Fibroblast of peridontal ligament (primary cell): ENCODE results near the gene APOC1.
"Not testable (repeated sequence)": the region's sequence is repeated elsewhere in the genome, so short reads cannot be mapped to it uniquely, and the experiment has no call there.

Experiments used
- DNase-seq: peaks from one replicate; pipeline ENCODE4 v3.0.0-alpha.2; 2010; ENCODE audit errors: extremely low read depth

Gene APOC1

DNA sequence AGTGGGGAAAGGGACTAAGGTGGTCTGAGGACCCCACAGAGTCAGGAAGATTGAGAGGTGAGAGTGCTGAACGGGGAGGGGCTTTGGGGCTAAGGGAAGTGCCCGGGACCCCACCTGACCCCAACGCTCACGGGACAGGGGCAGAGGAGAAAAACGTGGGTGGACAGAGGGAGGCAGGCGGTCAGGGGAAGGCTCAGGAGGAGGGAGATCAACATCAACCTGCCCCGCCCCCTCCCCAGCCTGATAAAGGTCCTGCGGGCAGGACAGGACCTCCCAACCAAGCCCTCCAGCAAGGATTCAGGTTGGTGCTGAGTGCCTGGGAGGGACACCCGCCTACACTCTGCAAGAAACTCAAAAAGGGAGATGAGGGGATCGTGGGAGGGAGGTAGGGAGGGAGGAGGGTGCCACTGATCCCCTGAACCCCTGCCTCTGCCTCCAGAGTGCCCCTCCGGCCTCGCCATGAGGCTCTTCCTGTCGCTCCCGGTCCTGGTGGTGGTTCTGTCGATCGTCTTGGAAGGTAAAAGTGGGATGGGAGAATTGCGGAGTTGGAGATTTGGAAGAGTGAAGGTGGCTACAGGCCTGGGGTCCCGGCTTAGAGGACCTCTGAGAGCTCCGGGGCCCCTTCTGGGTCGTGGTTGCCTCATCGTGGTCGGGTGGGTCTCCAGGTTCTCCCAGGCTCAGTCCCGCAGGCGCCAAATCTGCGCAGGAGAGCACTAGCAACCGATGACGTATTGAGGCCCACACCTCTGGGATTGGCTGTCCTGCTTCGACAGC is at the start of gene APOC1:
TSS of gene APOC1 (plus strand) at position 176 of the 774 bp plus-strand sequence. CDS start at position 460, 284 bp downstream.
- DNase-seq, result peak; percentile 77

DNA sequence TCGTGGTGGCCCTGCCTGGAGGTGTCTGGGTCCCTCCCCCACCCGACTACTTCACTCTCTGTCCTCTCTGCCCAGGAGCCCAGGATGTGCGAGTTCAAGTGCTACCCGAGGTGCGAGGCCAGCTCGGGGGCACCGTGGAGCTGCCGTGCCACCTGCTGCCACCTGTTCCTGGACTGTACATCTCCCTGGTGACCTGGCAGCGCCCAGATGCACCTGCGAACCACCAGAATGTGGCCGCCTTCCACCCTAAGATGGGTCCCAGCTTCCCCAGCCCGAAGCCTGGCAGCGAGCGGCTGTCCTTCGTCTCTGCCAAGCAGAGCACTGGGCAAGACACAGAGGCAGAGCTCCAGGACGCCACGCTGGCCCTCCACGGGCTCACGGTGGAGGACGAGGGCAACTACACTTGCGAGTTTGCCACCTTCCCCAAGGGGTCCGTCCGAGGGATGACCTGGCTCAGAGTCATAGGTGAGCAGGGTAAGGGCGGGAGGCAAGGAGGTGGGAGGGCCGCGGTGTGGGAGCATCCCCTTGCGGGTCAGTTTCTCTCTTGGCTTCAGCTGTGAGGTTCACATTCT is 49.1 kb upstream of the APOC1 start:
- no peak for DNase-seq

DNA sequence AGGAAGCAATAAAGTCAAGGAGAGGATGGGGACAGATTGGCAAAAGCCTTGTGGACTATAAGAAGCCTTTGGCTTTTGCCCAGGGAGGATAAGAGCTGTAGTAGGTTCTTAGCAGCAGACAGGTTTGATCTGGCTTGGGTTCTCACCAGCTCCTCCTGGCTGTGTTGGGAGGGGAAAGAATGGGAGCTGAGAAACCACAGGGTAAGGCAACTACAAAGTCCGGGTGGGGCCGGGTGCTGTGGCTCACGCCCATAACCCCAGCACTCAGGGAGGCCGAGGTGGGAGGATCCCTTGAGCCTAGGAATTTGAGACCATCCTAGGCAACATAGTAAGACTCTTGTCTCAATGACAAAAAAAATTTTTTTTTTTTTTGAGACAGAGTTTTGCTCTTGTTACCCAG is 47.7 kb upstream of the APOC1 start:
- DNase-seq, result no peak

DNA sequence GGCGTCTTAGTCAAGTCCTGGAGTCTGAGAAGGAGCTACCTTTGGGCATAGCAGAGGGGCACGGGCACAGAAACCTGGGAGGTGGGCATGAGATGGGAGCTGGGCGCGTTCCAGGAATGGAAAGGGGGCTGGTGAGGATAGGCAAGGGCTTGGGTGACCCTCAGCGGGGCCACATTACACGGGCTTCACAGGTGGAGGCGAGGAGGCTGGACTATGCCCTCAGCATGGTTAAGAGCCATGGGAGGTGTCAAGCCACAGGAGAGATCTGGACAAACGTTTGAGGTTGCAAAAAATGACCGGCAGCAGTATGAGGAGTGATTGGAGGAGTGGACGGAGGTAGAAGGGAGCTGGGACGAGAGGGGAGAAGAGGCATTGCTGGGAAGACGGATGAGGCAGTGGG is 46.8 kb upstream of the APOC1 start:
- no peak for DNase-seq

DNA sequence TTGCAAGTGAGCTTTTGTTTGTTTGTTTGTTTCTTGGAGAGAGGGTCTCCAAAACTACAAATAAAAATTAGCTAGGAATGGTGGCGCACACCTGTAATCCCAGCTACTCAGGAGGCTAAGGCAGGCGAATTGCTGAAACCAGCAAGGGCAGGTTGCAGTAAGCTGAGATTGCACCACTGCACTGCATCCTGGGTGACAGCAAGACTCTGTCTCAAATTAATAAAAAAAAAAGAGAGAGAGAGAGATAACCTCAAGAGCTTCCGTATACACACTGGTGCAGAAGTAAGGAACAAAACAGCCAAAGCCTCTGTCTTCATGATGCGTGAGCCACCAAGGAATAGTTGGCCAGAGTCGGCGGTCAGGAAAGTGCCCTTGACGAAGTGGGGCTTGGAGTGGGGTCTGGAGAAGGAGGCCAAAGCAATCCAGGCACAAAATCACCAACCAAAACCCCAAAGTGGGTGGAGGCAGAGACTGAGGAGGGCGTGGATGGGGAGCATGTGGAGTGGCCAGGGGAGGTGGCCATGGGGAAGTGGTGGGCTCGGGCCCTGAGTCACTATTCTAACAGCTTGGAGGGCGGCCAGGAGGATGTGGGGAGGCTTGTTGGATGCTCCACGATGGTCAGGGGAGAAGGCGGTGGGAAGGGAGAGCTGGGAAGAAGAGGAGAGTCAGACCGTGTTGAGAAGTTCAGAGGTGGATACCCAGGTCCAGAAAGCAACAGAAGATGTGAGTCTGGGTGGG is 44.5 kb upstream of the APOC1 start:
- DNase-seq, result peak; percentile 65

DNA sequence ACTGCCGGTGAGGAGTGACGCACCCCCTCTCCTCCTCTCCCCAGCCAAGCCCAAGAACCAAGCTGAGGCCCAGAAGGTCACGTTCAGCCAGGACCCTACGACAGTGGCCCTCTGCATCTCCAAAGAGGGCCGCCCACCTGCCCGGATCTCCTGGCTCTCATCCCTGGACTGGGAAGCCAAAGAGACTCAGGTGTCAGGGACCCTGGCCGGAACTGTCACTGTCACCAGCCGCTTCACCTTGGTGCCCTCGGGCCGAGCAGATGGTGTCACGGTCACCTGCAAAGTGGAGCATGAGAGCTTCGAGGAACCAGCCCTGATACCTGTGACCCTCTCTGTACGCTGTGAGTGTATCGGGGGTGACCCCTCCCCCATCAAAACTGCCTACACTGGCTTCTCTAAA is 42.6 kb upstream of the APOC1 start:
- no peak for DNase-seq

DNA sequence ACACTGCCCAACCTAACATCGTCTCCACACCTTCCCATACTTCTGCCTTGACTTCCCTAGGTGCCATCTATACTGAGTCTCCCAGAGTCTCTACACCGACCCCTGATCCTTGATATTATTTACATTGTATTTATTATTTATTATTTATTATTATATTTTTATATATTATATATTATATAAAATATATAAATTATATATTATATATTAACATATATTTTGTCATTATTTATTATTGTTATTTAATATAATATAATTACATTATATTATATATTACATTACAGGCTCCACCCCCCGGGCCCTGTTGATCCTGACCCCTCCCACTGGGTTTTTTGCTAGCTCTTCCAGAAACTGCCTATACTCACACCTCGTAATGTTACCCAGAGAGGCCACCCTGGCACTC is 41.7 kb upstream of the APOC1 start:
- DNase-seq, result no peak

DNA sequence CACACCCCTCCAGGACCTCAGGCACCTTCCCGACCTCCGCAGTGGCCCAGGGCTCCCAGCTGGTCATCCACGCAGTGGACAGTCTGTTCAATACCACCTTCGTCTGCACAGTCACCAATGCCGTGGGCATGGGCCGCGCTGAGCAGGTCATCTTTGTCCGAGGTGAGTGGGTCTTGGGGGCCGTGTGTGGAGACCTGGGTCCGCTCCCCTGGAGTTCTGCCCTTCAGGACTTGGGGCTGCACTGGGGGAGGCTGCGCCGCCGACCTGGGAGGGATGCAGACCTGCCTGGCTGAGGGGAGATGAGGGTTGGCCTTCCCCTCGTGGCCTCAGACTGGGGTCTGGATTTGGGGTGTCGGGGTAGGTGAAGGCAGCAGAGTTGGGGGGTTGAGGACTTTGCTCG is 40.1 kb upstream of the APOC1 start:
- DNase-seq, result no peak

DNA sequence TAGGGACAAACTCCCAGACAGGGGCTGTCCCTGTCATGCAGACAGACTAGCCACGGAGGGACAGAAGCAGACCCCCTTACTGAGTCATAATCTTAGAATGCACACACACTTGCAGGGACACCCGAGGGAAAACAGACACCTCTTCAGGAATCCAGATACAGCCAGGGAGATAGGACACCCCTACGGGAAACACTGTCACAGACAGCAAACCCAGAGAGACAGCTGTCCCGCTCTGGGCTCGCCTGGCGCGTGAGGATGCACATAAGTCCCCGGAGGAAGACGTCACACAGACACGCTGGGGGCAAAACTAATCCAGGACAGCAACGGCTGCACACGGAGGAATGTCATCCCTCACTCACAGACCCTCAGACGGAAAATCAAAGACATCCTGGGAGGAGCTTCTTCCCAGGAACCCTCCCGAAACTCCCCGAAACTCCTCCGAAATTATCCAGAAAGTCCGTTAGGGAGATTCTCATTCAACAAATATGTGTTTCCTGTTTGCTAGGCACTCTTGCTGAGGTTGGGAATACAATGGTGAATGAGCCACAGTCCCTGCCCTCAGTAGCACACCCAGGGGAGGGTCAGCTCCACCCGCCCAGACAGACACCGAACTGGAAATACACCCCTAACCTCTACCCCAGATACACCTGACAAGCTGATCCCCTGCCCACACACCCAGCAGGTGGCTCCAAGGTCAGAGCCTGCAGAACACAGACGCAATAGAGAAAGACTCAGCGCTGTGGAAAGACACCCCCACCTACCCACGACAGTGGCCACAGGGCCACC is 38.5 kb upstream of the APOC1 start:
- no peak for DNase-seq

DNA sequence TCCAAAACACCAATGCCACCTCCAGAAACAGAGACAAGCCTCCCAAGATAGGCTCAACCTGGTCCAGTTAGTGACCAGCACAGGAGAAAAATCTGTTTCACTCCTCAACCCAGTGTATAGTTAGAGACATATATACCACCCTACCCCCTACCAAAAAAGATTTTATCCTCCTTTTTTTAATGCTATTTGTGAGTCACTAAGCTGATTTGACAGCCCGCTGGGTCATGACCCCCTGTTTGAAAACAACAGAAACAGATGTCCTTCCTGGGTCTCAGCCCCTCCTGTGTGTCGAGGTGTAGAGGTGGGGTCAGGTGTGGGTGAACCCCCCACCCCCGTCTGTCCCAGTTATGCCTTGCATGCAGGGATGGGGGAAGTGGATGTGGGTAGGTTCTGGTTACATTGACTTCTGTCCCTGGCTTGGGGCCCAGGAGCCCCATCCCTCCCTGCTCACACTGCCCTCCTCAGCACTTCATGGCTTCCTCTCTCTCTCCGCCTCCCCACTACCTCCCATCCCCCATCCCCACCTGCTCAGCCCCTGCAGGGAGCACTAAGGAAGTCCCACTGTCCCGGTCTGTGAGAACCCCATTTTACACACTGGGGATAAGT is 37.4 kb upstream of the APOC1 start:
- DNase-seq, result no peak

DNA sequence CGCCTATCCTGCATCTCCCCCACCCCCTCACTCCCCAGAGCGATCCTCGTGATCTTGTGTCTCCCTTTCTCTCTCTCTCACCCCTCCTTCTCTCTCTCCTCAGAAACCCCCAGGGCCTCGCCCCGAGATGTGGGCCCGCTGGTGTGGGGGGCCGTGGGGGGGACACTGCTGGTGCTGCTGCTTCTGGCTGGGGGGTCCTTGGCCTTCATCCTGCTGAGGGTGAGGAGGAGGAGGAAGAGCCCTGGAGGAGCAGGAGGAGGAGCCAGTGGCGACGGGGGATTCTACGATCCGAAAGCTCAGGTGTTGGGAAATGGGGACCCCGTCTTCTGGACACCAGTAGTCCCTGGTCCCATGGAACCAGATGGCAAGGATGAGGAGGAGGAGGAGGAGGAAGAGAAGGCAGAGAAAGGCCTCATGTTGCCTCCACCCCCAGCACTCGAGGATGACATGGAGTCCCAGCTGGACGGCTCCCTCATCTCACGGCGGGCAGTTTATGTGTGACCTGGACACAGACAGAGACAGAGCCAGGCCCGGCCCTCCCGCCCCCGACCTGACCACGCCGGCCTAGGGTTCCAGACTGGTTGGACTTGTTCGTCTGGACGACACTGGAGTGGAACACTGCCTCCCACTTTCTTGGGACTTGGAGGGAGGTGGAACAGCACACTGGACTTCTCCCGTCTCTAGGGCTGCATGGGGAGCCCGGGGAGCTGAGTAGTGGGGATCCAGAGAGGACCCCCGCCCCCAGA is 36.1 kb upstream of the APOC1 start:
- no peak for DNase-seq

DNA sequence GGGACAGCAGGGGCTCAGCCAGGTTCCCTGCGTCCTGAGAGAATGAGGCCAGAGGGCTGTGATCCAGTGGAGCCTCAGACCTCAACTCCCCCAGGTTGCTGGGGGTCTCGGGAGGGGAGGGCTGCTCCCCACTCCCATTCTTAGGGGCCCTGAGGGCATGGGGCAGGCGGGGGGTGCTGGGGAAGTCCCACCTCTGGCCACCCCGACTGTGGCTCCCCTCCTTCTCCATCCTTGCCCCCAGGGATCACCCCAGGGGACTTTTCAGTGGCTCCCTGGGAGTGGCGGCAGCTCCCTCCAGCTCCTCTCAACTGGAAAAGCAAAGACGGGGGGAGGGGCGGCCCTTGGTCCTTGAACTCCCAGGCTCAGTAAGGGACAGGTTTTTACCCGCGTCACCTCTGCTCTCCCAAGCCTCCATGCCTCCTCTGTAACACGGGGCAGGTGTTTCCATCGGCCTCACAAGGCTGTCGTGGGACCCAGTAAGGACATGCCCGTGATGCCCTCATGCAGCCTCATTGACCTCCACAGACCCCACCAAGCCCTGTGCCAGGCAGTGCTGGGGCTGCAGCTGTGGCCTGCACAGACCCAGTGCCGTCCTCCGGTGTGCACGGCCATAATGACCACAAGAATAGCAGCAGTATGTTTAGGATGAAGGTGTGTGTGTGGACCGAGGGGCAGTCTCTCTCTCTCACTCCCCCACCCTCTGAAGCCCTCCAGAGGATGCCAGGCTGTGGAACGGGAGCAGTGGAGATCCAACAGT is 34.9 kb upstream of the APOC1 start:
- no peak for DNase-seq

DNA sequence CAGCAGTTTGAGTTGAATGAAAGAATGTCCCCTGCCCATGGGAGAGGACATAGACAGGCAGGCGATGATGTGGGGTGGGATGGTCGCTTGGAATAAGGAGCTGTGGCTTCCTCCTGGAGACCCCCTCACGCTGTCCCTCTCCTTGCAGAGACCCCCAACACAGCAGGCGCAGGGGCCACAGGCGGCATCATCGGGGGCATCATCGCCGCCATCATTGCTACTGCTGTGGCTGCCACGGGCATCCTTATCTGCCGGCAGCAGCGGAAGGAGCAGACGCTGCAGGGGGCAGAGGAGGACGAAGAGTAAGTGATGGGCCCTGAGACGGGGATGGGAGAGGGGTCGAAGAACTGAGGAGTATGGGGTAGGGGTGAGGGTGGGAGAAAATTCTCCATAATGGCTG is 32.3 kb upstream of the APOC1 start:
- DNase-seq, result no peak

DNA sequence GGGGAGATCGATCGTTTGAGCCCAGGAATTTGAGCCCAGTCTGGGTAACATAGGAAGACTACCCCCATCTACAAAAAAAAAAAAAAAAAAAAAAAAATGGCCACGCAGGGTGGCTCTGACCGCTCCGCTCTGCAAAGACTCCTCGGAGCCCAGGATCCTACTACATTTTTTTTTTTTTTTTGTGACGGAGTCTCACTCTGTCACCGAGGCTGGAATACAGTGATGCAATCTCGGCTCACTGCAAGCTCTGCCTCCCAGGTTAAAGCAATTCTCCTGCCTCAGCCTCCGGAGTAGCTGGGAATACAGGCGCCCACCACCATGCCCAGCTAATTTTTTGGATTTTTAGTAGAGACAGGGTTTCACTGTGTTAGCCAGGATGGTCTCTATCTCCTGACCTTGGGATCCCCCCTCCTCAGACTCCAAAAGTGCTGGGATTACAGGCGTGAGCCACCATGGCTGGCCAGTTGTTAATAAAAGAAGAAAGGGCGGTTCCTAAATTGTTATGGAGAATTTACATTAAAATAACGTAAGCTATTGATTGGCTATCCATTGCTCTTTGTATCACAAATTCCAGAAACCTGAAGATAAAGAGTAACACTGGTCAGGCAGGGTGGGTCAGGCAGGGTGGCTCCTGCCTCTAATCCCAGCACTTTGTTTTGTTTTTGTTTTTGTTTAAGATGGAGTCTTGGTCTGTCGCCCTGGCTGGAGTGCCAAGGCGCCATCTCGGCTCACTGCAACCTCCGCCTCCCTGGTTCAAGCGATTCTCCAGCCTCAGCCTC is 31.6 kb upstream of the APOC1 start:
- not testable (repeated sequence) for DNase-seq

DNA sequence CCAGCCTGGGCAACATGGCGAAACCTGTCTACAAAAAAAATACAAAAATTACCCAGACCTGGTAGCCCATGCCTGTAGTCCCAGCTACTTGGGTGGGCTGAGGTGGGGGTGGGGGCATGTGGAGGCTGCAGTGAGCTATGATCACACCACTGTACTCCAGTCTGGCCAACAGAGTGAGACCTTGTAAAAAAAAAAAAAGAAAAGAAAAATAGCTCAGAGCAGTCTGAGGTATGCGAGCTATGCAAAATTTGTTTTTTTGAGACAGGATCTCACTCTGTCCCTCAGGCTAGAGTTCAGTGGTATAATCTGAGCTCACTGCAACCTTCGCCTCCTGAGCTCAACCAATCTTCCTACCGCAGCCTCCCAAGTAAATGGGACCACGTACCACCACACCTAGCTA is 30.5 kb upstream of the APOC1 start:
- no peak for DNase-seq

DNA sequence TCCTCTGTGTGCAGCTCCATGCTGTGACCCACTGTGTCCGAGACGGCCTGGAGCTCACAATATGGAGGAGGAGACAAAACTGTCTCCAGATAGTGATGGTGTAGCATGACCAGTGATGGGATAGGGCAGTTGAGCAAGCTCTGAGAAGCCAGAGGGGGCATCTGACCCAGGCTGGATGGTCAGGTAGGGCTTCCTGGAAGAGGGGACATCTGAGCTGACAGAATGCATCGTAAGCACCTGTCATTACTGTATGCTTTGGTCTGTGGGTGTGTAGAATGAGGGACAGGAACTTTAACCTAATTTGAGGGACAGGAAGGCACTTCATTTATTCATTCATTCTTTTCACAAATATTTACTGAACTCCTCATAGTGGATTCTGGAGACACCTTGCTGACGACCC is 29.8 kb upstream of the APOC1 start:
- DNase-seq, result no peak

DNA sequence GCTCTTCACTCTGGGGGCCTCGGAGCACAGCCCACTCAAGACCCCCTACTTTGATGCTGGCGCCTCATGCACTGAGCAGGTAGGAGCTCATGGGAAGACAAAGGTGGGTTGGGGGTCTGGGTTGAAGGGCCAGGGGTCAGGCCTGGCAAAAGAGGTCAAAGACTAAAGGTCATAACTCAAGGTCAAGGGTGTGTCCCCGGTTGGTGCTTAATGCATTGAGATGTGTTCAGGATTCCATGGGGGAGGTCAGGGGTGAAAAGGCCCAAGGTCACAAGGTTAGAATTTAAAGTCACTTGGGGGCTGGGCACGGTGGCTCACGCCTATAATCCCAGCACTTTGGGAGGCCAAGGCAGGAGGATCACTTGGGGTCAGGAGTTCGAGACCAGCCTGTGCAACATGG is 28.3 kb upstream of the APOC1 start:
- DNase-seq, result no peak

DNA sequence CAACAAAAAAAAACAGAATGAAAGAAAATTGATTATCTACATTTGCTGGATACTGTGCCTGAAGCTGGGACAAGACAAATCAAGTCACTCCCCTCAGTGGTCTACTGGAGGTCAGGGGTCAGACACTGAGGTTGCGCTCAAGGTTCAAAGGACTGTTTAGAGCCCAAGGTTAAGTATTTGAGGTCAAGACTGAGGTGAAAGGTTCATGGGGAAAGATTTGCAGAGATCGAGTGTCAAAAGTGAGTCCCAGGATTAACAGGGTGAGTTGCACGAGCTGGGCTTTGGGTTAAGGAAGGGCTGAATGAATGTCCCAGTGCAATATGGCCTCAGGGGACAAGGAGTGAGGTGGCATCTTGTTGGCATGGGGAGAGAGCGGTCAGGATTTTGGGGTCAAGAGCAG is 26.8 kb upstream of the APOC1 start:
- DNase-seq, result no peak

DNA sequence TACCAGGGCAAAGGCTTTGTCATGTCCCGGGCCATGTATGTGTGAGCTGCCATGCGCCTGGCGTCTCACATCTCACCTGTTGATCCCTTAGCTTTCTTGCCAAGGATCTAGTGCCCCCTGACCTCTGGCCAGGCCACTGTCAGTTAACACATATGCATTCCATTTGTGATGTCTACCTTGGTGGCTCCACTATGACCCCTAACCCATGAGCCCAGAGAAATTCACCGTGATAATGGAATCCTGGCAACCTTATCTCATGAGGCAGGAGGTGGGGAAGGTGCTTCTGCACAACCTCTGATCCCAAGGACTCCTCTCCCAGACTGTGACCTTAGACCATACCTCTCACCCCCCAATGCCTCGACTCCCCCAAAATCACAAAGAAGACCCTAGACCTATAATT is 26.1 kb upstream of the APOC1 start:
- not testable (repeated sequence) for DNase-seq
